Gastrocnemius medialis (tissue), 4 donors: ENCODE results near the gene TUT4. TPM values are rescaled to one million over a fixed set of nuclear protein-coding genes. Genes with fewer than 3 reads are reported as not detected.

Source experiments
- ATAC-seq, 2 donors: fragments of 150-250 bp; one replicate each; pipeline ENCODE4 v1.9.1; 2016
- DNase-seq, 2 donors: peaks; one replicate each; pipeline ENCODE4 v3.0.0-alpha.2; 2019
- H3K27ac ChIP-seq, 4 donors: fragments of 200-600 bp; sonication (generic); 1 replicate in 1 of 4; 2 replicates in 3 of 4; pipeline ENCODE4 v1.5.1; 2016 to 2018; ENCODE audit warnings: mild to moderate bottlenecking in 2 of 4, moderate library complexity in 1 of 4
- H3K27me3 ChIP-seq, 3 donors: fragments of 200-600 bp; sonication (generic) in 2 of 3; 1 replicate in 1 of 3; 2 replicates in 2 of 3; pipeline versions ENCODE4 v1.5.1 to v1.6.0; 2016 to 2019; ENCODE audit warnings: mild to moderate bottlenecking in 1 of 3, moderate library complexity in 1 of 3
- H3K36me3 ChIP-seq, 2 donors: fragments of 200-600 bp; sonication (generic) in 1 of 2; one replicate each; pipeline ENCODE4 v1.5.1; 2017 to 2018
- H3K4me1 ChIP-seq, 2 donors: fragments of 200-600 bp; sonication (generic) in 1 of 2; one replicate each; pipeline ENCODE4 v1.5.1; 2016 to 2017; ENCODE audit warnings: mild to moderate bottlenecking in 2 of 2
- H3K4me3 ChIP-seq, 4 donors: fragments of 200-600 bp; sonication (generic) in 3 of 4; 1 replicate in 1 of 4; 2 replicates in 3 of 4; pipeline ENCODE4 v1.5.1; 2016 to 2019; ENCODE audit warnings: mild to moderate bottlenecking in 2 of 4
- H3K9me3 ChIP-seq, 3 donors: fragments of 200-600 bp; sonication (generic) in 2 of 3; 1 replicate in 1 of 3; 2 replicates in 2 of 3; pipeline ENCODE4 v1.5.1; 2016 to 2019
- CTCF ChIP-seq, 5 experiments: fragments of 450-650 bp in 3 of 5; fragments of 200-600 bp in 2 of 5; sonication (generic) in 2 of 5; IDR thresholded peaks in 4 of 5; conservative IDR thresholded peaks in 1 of 5; 1 replicate in 4 of 5; 2 replicates in 1 of 5; pipeline ENCODE4 v1.5.1; 2016 to 2019; ENCODE audit warnings: antibody characterized with exemption in 5 of 5, mild to moderate bottlenecking in 3 of 5, moderate library complexity in 3 of 5
- POLR2A ChIP-seq, 2 donors: fragments of 450-650 bp; IDR thresholded peaks; one replicate each; pipeline ENCODE4 v1.6.1; 2017; ENCODE audit warnings: antibody characterized with exemption in 2 of 2, mild to moderate bottlenecking in 2 of 2, moderate library complexity in 2 of 2
- in situ Hi-C, 4 donors: fragments of 200-750 bp; cut with MboI; loops; one replicate each; pipeline versions ENCODE4 v1.15.0 to v1.8.0; 2017; ENCODE audit warnings: low sequenced_read_pairs in 4 of 4
- intact Hi-C: fragments of 100-400 bp; cut with DNase I; formaldehyde crosslinking; loops from one replicate; pipeline ENCODE4 v1.15.1; 2023; ENCODE audit warnings: low total_unique reads
- total RNA-seq, 4 donors: library from RNA; depleted of rRNA; stranded (reverse); fragments of >200 nt; gene quantifications; one replicate each; pipeline versions ENCODE4 v1.1.0 to v1.2.3, GENCODE V29; 2016

Gene TUT4
- total RNA-seq, 4 donors from 2014 or later: 51.7 to 152 (median 67.5) TPM

- Histone ChIP-seq H3K27ac (peak overlapping the region; percentile 62 to 75 (median 68)), H3K36me3 (no peaks in the 10 kb centered on the region), H3K27me3 (no peaks in the 10 kb centered on the region), H3K4me3 (no peak overlapping the region), H3K9me3 (no peaks in the 10 kb centered on the region), H3K4me1 (peaks cover 19 to 20% of the 10 kb centered on the region in 2 donors)
- intact Hi-C loops: no loop called here
- in situ Hi-C loops: no loop called here
- TF ChIP-seq CTCF (IDR thresholded peaks at IDR 0.05 in 4 of 5, conservative IDR thresholded peaks at IDR 0.05 in 1 of 5) (no peak), POLR2A (IDR thresholded peaks at IDR 0.05) (no peak)
- ATAC-seq (peak; percentile 72 to 91), DNase-seq (no peak)
Observed at GRCh38 chr1:52592637-52593323, 39.9 kb upstream of the TUT4 start.

GRCh38 chr1:52590266-52590665 lies 37.4 kb upstream of the TUT4 start:
- in situ Hi-C loops: no loop called here
- ATAC-seq: no peak
- intact Hi-C loops: no loop called here

GRCh38 chr1:52588535-52588934 lies 35.6 kb upstream of the TUT4 start:
- ATAC-seq: no peak

More at GRCh38 chr1:52590266-52590665, 37.4 kb upstream of the TUT4 start:
- Histone ChIP-seq H3K4me3 (no peak overlapping the region), H3K27ac (no peak overlapping the region), H3K27me3 (no peaks in the 10 kb centered on the region), H3K9me3 (no peaks in the 10 kb centered on the region), H3K36me3 (no peaks in the 10 kb centered on the region), H3K4me1 (peaks cover 19 to 20% of the 10 kb centered on the region in 2 donors)
- TF ChIP-seq CTCF (IDR thresholded peaks at IDR 0.05 in 4 of 5, conservative IDR thresholded peaks at IDR 0.05 in 1 of 5) (no peak), POLR2A (IDR thresholded peaks at IDR 0.05) (no peak)
- no peak for DNase-seq

GRCh38 chr1:52588027-52588426 lies 35.1 kb upstream of the TUT4 start:
- ATAC-seq: no peak
- in situ Hi-C loops: no loop called here
- no peak for TF ChIP-seq POLR2A (IDR thresholded peaks at IDR 0.05)
- no peak for TF ChIP-seq CTCF (IDR thresholded peaks at IDR 0.05 in 4 of 5, conservative IDR thresholded peaks at IDR 0.05 in 1 of 5)
- Histone ChIP-seq H3K27me3 (no peaks in the 10 kb centered on the region), H3K27ac (no peak overlapping the region), H3K4me1 (peaks cover 6 to 8% of the 10 kb centered on the region in 2 donors), H3K9me3 (no peaks in the 10 kb centered on the region), H3K4me3 (no peak overlapping the region), H3K36me3 (no peaks in the 10 kb centered on the region)
- intact Hi-C loops: no loop called here
- DNase-seq: no peak

More at GRCh38 chr1:52588535-52588934, 35.6 kb upstream of the TUT4 start:
- peaks cover 11 to 13% of the 10 kb centered on the region in 2 donors for H3K4me1 ChIP-seq
- intact Hi-C loops (no loop called here), in situ Hi-C loops (no loop called here)
- no peak overlapping the region for H3K4me3 ChIP-seq
- H3K27ac ChIP-seq: no peak overlapping the region
- no peak for DNase-seq
- no peaks in the 10 kb centered on the region for H3K36me3 ChIP-seq
- no peaks in the 10 kb centered on the region for H3K9me3 ChIP-seq
- no peak for TF ChIP-seq POLR2A (IDR thresholded peaks at IDR 0.05)
- no peak for TF ChIP-seq CTCF (IDR thresholded peaks at IDR 0.05 in 4 of 5, conservative IDR thresholded peaks at IDR 0.05 in 1 of 5)
- no peaks in the 10 kb centered on the region for H3K27me3 ChIP-seq
